GOT3 (cell line): ENCODE measurements around the gene HNRNPA2B1.

ENCODE experiments used
- DNase-seq: peaks from one replicate; lab custom pipeline; 2025; ENCODE audit warnings: mixed read lengths; lab: John Stamatoyannopoulos, UW

The HNRNPA2B1 gene

DNA sequence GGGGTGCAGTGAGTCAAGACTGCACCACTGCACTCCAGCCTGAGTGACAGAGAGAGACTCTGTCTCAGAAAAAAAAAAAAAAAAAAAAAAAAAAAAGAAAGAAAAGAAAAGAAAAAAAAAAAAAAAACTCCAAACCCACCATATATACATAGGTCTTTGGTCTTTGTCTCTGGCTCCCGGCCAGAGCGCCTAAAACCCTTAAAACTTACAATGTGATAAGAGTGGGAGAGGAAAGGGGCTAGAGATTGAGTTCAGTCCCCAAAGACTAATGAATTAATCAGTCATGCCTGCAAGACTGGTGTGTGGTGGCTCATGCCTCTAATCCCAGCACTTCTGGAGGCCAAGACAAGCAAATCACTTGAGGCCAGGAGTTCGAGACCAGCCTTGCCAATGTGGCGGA is 55.3 kb downstream of the HNRNPA2B1 start:
- no peak for DNase-seq

DNA sequence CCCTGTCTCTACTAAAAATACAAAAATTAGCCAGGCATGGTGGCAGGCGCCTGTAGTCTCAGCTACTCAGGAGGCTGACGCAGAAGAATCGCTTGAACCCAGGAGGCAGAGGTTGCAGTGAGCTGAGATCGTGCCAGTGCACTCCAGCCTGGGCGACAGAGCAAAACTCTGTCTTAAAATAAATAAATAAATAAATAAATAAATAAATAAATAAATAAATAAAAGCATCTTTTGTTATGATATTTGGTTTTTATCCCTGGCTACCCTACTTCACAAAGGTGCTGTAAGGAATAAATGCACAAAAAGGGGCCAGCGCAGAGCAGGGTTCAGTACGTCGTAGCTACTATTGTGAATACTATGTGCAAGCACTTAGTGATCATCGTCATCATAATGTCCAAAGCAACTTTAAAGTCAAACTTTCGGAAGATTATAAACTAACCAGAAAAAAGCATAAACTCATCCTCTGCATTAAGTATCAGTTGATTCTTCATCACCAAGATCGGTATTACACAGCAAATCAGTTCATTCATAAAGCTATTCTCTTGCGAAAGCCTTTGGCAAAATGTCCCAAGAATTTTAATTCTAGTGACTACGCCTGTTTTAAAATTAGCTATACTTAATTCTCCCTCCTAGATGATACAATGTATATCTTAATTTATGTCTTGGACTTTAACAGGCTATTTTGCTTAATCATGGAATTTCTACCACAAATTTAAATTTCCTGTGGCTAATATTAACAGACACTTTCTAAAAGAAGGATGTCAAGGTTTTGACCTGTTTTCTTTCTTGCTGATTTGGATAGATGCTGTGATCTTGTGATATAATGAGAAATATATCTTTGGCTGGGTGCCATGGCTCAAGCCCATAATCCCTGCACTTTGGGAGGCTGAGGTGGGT is 56.1 kb downstream of the HNRNPA2B1 start:
- DNase-seq, result no peak

DNA sequence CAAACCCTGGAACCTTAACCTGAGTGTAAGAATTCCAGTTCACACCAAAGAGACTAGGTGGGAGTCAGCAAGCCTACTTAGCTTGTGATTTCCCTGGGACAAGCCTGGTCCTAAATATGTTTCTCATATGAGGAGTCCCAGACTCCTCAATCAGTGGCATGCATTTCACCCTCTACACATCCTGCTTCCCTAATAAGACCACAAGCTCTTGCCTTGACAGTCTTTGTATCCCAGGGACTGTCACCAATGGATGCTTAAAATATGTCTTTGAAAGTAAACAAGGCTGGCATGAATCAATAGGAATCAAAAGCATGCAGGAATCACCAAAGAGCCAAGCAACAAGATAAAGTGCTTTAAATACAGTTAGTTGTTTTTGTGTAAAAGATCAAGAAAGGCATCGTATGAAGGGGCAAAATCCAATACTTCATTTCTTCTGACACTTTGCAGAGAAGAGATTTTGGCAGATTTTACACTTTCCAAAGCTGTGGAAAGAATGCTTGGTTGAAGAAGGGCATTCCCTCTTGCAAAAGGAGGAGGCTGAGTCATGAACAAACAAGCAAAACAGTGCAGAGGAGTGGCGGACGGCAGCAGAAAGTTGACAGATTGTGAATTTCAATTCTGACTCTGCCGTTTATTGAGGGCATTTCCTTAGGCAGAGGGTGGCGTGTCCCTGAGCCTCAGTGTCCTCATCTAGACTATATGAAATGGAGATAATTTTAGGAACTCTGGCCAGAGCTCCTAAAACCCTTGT is 57.1 kb downstream of the HNRNPA2B1 start:
- no peak for DNase-seq

DNA sequence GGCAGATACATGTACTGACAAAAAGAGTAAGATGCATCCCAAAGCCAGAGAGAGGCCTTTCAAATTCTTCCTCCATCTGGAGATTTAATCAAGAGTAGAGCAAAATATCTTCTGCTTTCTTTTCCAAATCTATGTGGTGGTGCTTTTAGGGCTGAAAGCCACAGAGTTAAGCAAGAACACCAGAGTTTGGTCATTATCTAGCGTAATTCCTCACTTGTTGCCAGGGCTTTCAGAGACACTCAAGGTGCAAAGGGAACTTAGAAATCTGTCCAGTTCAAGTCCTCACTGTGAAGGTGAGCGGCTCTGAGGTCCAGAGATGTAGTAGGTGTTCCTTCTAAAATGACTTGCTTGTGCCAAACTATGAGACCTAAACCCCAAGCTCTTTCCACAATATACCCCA is 59.5 kb downstream of the HNRNPA2B1 start:
- DNase-seq, result no peak

DNA sequence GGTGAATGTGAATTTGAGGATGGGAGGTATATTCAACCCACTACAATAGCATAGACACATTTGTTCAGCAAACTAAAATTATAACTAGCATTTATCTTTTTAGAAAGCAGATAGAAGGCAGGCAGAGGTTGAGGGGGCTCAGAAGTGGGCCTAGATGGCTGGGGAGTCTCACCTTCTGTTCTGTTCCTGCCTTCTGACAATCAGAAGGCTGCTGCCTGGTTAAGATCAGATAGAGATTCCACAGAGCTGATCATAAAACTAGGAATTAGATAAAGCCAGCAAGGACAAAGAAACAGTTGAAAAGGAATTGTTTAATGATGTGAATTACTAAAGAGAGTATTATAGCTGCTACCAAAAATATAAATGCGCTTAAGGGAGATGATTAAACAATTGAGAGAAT is 60.2 kb downstream of the HNRNPA2B1 start:
- no peak for DNase-seq
